OCI-M2 (cell line): ENCODE data around the gene ZSWIM6.

Experiments used
- DNase-seq: peaks from one replicate; lab custom pipeline; 2025; ENCODE audit not compliant: unreplicated experiment; lab: John Stamatoyannopoulos, UW

ZSWIM6 gene

DNA sequence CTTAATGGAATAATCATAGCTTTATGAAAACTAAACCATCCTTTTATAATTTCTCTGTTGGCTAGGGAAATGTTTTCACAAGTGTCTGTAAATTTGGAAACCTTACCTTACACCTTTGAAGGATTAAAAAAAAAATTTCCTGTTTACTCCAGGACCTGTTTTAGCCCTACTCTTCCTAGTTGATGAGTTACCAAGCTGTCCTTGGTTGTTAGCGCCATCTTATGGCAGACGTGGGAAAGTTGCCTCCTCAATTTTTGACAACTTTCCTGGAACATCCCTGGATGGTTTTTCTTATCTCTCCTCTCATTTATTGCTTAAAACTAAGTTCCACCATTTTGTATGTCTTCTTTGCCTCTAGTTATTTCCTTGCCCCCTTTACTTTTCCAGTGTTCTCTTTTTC is 25.7 kb downstream of the ZSWIM6 start:
- DNase-seq = no peak

DNA sequence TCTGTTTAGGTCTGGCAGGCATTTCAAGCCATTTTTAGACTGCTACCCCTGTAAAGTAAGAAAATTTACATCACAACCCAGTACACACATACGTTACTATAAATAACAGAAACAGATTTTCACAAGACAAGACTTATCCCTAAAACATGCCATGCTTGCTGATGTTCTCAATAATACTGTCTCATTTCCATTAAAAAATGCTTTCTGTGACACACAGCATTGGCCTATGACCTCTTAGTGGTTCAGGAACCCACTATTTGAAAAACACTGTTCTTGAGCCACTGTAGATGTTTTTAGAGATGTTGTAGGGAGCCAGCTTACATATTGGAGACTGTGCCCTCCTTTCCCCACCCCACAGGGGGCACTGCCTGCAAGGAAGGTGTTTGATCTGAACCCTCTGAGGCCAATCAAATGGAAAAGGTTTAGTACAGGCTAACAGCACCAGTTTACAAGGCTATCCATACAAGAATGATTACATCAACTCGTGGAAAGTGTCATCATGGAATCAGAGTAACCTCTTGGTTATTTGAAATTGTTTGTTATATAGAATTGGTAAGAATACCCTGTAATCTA is 30.8 kb downstream of the ZSWIM6 start:
- DNase-seq = no peak

- DNase-seq = no peak
Measured at GRCh38 chr5:61363401-61364114, 31.5 kb downstream of the ZSWIM6 start.

- DNase-seq = no peak
Measured at GRCh38 chr5:61366497-61367240, 34.6 kb downstream of the ZSWIM6 start.

- DNase-seq = no peak
Measured at GRCh38 chr5:61370506-61370905, 38.4 kb downstream of the ZSWIM6 start.

DNA sequence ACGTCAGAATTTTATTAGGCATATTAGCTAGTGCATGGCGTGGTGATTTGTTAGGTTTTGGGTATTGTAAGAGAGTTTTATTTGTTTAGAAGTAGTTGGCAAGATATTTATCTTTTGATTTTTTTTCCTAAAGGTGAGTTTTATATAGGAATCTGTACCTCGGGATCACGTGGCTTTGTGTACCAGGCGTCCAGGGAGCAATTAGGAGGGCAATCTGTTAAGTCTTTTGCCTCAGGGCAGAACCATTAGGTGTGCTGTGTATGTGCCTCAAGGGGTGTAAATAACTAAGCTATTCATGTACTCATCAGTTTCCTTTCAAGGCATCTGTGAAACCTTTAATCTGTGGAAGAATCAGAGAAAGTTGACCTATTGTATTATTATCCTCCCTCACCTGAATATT is 39.4 kb downstream of the ZSWIM6 start:
- DNase-seq = no peak

- no peak for DNase-seq
Measured at GRCh38 chr5:61379677-61380076, 47.6 kb downstream of the ZSWIM6 start.

- DNase-seq = no peak
Measured at GRCh38 chr5:61381968-61382367, 49.9 kb downstream of the ZSWIM6 start.

DNA sequence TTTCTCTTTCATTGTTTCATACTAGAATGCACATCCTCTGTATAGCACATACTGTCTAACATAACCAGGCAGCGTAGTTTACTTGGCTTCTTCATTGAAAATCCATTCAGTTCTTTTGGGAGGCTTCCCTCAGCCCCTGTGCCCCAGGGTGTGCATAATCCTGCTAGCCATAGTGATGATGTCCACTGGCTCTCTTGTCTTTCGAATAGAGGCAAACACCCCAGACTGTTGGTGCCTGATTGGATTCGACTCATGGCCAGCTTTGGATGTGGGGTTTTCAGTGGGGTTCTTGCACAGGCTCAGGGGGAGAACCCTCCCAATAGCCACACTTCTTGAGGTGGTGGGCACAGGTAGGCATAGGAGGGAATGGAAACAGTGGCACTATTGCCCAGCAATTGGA is 53.6 kb downstream of the ZSWIM6 start:
- no peak for DNase-seq

DNA sequence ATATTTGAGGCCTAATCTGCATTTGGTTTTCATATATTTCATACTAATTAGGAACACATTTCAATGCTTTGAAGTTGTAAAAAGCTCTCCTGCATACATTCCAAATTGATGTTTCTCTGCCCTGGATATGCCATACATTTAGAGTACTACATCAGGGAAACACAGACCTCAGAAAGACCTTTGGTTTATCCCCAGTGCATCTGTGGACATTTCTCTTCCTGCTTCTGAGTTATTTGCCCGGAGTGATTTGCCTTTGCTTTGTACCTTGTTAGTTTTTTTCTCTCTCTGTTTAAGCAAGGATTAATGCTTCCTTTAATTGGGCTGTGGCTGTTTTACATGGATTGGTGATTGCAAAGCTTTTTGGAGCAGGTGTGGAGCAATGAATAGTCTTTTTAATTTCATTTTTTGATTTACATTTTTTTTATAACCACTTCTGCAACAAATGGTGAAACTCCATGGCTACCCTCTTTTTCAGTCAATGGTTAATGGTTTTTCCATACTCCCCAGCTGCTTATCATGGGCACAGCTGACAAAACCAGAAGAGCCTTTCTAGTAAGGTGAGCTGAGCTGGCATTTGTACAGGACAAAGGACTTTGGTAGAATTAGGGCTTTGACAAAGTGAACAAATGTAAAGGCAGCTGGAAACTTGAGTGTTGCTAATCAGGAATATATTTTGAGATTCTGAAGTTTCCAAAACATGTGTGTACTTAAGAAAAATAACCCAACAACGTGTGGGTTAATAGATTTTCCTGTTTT is 54.2 kb downstream of the ZSWIM6 start:
- no peak for DNase-seq

GRCh38 chr5:61389609-61390008 is 57.6 kb downstream of the ZSWIM6 start:
- no peak for DNase-seq

DNA sequence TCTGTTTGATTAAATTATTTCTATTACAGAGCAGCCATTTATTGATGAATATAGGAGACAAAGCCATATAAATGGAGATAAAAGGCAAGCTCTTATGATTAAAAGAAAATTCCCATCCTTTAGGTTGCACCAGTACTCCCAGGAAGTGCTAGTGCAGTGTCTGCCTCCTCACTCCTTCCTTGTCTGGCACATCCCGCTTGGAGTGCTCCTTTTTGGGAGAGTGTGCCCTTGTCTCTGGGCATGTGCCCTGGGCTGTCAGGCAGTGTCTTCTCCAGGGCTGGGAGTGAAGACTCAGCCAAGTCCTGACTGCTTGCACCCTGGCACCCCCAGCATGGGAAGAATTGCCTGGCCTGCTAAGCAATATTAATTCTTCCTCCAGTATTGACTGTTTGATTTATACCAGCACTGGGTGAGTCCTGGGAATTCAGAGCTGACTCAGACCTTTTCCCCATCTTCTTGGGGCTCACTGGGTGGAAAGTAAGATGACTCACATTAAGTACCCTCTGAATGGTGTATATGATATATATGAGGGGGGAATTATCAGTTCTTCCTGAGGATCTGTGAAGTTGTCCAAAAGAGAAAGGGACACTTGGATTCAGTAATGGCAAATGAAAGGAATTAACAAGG is 62.1 kb downstream of the ZSWIM6 start:
- no peak for DNase-seq

- no peak for DNase-seq
Measured at GRCh38 chr5:61394793-61395192, 62.7 kb downstream of the ZSWIM6 start.

DNA sequence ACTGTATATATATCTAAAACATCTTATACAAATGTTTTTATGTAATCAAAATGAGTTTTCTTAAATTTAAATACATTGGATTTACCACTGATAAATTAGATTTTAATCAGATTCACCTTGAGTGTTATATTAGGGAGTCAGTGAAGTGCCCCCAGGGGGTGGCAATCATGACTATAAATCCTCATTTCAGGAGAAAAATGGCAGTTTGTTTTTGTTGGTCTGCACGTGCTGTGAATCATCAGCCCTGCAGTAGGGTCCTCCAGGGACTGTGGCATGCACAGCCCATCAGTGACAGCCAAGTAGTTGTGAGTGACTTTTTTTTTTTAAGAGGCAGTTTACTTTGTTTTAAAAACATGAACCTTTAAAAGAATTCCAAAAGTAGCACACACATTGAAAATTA is 65.2 kb downstream of the ZSWIM6 start:
- DNase-seq = no peak

DNA sequence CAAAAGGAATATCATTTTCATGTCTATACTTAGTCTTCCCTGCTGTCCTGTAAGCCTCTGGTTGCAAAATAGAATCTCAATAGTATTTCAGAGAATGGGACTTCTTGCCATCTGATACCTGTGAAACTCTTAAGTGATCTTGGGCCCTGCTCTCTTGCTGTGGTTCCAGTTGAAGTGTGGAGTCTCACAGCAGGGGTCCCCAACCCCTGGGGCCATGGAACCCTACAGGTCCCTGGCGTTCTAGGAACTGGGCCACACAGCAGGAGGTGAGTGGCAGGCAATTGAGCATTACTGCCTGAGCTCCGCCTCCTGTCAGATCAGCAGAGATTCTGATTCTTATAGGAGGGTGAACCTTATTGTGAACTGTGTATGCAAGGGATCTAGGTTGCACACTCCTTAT is 65.9 kb downstream of the ZSWIM6 start:
- DNase-seq = no peak

GRCh38 chr5:61398440-61398839 is 66.4 kb downstream of the ZSWIM6 start:
- DNase-seq = no peak

- no peak for DNase-seq
Measured at GRCh38 chr5:61399679-61400078, 67.6 kb downstream of the ZSWIM6 start.

DNA sequence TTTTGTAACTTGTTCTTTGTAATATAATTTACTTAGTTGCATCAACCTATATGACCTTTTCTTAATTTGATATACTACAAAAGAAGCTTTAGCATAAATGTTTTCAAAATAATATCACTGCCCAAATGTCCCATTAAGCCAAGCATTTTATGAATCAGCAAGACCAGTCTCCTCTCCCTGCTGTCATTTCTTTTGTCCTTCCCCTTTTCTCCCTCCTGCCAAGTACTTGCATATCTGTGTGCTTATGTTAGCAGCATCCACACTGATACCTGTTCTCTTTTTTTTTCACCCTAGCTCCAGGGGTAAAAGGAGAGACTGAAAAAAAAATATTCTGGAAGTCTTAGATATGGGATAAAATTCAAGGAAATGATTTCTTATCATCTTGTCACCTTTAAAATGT is 69.7 kb downstream of the ZSWIM6 start:
- no peak for DNase-seq

GRCh38 chr5:61402244-61402823 is 70.3 kb downstream of the ZSWIM6 start:
- no peak for DNase-seq

GRCh38 chr5:61402970-61403900 is 71.2 kb downstream of the ZSWIM6 start:
- no peak for DNase-seq
